C4-2B (cell line): ENCODE data around the gene CDK15.

Source experiments
- CTCF ChIP-seq: fragments of 450-650 bp; conservative IDR thresholded peaks from 2 replicates; pipeline ENCODE4 v1.5.1; 2017; ENCODE audit warnings: mild to moderate bottlenecking
- ZFX ChIP-seq: fragments of 450-650 bp; IDR thresholded peaks from 2 replicates; pipeline ENCODE4 v1.6.1; 2017

DNA sequence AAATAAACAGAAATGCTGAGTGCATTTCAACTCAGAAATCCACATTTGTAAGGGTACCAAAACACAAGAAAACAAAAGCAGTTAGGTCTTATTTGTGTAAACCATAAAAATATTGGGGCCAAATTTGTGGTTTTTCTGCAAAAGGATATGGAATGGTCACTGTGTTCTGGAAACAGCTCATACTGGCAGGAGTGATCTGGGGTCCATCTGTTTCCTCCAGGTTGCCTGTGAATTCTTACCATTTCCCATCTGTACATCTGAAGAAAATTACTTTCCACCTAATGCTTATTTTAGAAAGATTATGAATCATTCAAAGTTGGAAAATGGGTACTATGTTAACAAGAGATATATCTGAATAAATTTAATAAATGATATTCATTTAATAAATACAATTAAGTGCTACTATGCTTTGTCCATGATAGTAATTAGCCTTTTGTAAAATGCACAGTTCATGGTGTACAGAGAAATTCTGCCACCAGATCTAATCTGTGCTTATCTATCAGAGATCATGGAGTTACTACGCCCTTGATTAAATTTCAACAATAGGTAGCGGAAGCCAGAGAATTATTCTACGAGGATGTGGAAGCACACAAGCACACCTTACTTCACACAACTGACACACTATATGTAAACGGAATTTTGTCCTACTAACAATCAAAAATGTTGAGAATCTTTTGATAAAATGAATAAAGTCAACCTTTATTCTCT, 36.5 kb upstream of the CDK15 start:
- TF ChIP-seq ZFX (no peak), CTCF (no peak)
